Vagina (tissue), 2 donors: ENCODE results near the gene GLCCI1. TPM values are rescaled to one million over a fixed set of nuclear protein-coding genes. Genes with fewer than 3 reads are reported as not detected.

Source experiments
- DNase-seq, 2 donors: peaks; one replicate each; pipeline ENCODE4 v3.0.0-alpha.2; 2017; ENCODE audit errors: extremely low spot score in 2 of 2
- H3K27ac ChIP-seq: fragments of 200-600 bp; sonication (generic); one replicate; pipeline ENCODE4 v1.5.1; 2019
- H3K27me3 ChIP-seq: fragments of 200-600 bp; sonication (generic); one replicate; pipeline ENCODE4 v1.5.1; 2019
- H3K36me3 ChIP-seq, 2 donors: fragments of 200-600 bp; sonication (generic); one replicate each; pipeline ENCODE4 v1.5.1; 2017 to 2019
- H3K4me1 ChIP-seq: fragments of 200-600 bp; sonication (generic); one replicate; pipeline ENCODE4 v1.5.1; 2019
- H3K4me3 ChIP-seq, 2 donors: fragments of 200-600 bp; sonication (generic); 1 replicate in 1 of 2; 2 replicates in 1 of 2; pipeline ENCODE4 v1.5.1; 2016 to 2019
- H3K9me3 ChIP-seq: fragments of 200-600 bp; sonication (generic); one replicate; pipeline ENCODE4 v1.5.1; 2019
- POLR2A ChIP-seq, 2 donors: fragments of 450-650 bp; IDR thresholded peaks; one replicate each; pipeline ENCODE4 v1.6.1; 2017; ENCODE audit warnings: antibody characterized with exemption in 2 of 2, mild to moderate bottlenecking in 2 of 2, moderate library complexity in 2 of 2
- POLR2AphosphoS5 ChIP-seq, 2 donors: sonication (generic); formaldehyde crosslinking; IDR thresholded peaks; one replicate each; pipeline ENCODE4 v1.9.0; 2017; ENCODE audit warnings: antibody characterized with exemption in 2 of 2, mild to moderate bottlenecking in 2 of 2, low read depth in 1 of 2; ENCODE audit not compliant: insufficient read depth in 1 of 2
- intact Hi-C: fragments of 100-400 bp; cut with DNase I; formaldehyde crosslinking; loops from one replicate; pipeline ENCODE4 v1.15.1; 2023
- total RNA-seq: library from RNA; depleted of rRNA; stranded (reverse); fragments of >200 nt; gene quantifications from one replicate; pipeline ENCODE4 v1.2.3, GENCODE V29; 2016
- TF ChIP-seq, protein P1 (sequence below), 3 experiments: fragments of 450-650 bp in 2 of 3; fragments of 200-600 bp in 1 of 3; sonication (generic) in 1 of 3; IDR thresholded peaks; one replicate each; pipeline ENCODE4 v1.5.1; 2017 to 2019; ENCODE audit warnings: antibody characterized with exemption in 3 of 3, mild to moderate bottlenecking in 2 of 3, moderate library complexity in 2 of 3

GLCCI1 gene
- total RNA-seq, 1 donor from 2014 or later: 9.1 TPM

DNA sequence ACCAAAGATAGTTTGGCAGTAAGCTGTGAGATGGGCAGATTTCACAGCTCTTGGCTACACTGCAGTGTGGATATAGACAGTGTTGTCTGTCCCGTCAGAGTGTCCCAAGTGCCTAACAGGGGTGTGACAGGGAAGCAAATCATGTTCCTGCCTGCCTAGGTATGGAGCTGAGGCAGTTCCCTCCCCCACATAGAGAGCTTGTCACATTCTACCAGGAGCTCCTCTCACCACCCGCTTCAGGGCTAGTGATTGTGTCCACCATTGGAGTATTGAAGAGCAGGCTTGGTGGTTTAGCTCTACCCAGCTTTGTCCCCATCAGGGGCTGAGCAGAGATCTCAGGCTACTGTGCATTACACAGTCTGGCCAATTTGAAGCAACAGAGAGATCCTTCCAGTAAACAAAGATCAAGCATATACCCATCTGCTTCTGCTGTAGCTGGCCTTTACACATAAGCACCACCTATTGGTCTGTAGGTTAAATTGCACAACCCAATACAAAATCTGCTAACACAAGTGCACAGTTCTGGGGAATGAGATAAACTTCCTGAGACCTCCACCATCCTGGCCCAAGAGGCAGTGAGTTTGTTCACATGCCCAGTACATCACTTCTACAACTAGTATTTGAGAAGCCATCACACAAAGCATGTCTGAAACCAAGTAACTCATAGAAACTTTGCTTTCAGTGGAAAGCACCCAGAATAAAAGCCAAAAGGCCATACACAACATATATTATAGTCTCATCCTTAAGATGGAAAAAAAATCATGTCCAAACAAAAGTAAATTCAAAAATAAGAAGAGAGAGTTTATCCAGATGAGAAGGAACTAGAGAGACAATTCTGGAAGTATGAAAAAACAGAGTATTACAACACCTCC lies 67.3 kb downstream of the GLCCI1 start:
- TF ChIP-seq POLR2AphosphoS5 (IDR thresholded peaks at IDR 0.05; ENCODE audit: insufficient read depth in 1 of 2, low read depth in 1 of 2) (no peak), POLR2A (IDR thresholded peaks at IDR 0.05) (no peak)
- TF ChIP-seq, protein P1, sequence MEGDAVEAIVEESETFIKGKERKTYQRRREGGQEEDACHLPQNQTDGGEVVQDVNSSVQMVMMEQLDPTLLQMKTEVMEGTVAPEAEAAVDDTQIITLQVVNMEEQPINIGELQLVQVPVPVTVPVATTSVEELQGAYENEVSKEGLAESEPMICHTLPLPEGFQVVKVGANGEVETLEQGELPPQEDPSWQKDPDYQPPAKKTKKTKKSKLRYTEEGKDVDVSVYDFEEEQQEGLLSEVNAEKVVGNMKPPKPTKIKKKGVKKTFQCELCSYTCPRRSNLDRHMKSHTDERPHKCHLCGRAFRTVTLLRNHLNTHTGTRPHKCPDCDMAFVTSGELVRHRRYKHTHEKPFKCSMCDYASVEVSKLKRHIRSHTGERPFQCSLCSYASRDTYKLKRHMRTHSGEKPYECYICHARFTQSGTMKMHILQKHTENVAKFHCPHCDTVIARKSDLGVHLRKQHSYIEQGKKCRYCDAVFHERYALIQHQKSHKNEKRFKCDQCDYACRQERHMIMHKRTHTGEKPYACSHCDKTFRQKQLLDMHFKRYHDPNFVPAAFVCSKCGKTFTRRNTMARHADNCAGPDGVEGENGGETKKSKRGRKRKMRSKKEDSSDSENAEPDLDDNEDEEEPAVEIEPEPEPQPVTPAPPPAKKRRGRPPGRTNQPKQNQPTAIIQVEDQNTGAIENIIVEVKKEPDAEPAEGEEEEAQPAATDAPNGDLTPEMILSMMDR (IDR thresholded peaks at IDR 0.05): no peak
- H3K27ac ChIP-seq: no peak overlapping the region
- intact Hi-C loops: no loop called here

DNA sequence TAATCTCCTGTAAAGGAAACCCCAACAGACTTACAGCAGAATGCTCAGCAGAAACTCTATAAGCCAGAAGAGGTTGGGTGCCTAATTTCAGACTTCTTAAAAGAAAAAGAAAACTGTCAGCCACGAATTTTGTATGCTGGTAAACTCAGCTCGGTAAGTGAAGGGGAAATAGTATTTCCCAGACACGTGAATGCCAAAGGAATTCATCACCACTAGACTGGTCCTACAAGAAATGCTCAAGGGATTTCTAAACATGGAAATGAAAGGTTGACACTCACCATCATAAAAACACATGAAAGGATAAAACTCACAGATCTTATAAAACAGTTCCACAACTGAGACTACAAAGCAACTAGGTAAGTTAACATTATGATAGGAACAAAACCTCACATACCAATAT lies 68.6 kb downstream of the GLCCI1 start:
- H3K27ac ChIP-seq: no peak overlapping the region
- no peaks in the 10 kb centered on the region for H3K4me1 ChIP-seq
- H3K27me3 ChIP-seq: no peaks in the 10 kb centered on the region
- TF ChIP-seq POLR2AphosphoS5 (IDR thresholded peaks at IDR 0.05; ENCODE audit: insufficient read depth in 1 of 2, low read depth in 1 of 2): no peak
- TF ChIP-seq, protein P1 (IDR thresholded peaks at IDR 0.05): no peak
- TF ChIP-seq POLR2A (IDR thresholded peaks at IDR 0.05): no peak
- intact Hi-C loops: no loop called here
- no peaks in the 10 kb centered on the region for H3K9me3 ChIP-seq
- no peak overlapping the region for H3K4me3 ChIP-seq
- no peaks in the 10 kb centered on the region for H3K36me3 ChIP-seq
- DNase-seq: no peak

More for the DNA sequence above, 67.3 kb downstream of the GLCCI1 start:
- Histone ChIP-seq H3K9me3 (no peaks in the 10 kb centered on the region), H3K4me1 (no peaks in the 10 kb centered on the region), H3K4me3 (no peak overlapping the region), H3K27me3 (no peaks in the 10 kb centered on the region), H3K36me3 (no peaks in the 10 kb centered on the region)
- no peak for DNase-seq

DNA sequence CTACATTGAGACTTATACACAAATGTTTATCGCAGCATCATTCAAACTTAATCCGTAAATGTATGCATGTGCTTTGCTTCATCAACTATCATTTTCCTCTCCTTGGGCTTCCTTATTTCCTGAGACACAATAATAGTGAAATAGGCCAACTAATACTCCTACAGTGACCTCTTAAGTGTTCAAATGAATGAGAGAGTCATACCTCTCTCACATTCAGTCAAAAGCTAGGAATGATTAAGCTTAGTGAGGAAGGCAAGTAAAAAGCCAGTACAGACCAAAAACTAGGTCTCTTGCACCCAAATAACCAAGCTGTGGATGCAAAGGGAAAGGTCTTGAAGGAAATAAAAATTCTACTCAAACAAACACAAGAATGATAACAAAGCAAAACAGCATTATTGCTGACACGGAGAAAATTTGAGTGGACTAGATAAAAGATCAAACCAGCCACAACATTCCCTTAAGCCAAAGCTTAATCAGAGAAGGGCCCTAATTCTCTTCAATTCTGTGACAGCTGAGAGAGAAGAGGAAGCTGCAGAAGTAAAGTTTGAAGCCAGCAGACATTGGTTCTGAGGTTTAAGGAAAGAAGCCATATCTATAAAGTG lies 72.3 kb downstream of the GLCCI1 start:
- Histone ChIP-seq H3K27ac (no peak overlapping the region), H3K36me3 (no peaks in the 10 kb centered on the region), H3K9me3 (no peaks in the 10 kb centered on the region), H3K27me3 (no peaks in the 10 kb centered on the region), H3K4me3 (no peak overlapping the region), H3K4me1 (no peaks in the 10 kb centered on the region)
- DNase-seq: no peak
- TF ChIP-seq POLR2A (IDR thresholded peaks at IDR 0.05) (no peak), POLR2AphosphoS5 (IDR thresholded peaks at IDR 0.05; ENCODE audit: insufficient read depth in 1 of 2, low read depth in 1 of 2) (no peak)
- TF ChIP-seq, protein P1 (IDR thresholded peaks at IDR 0.05): no peak
- intact Hi-C loops: no loop called here

DNA sequence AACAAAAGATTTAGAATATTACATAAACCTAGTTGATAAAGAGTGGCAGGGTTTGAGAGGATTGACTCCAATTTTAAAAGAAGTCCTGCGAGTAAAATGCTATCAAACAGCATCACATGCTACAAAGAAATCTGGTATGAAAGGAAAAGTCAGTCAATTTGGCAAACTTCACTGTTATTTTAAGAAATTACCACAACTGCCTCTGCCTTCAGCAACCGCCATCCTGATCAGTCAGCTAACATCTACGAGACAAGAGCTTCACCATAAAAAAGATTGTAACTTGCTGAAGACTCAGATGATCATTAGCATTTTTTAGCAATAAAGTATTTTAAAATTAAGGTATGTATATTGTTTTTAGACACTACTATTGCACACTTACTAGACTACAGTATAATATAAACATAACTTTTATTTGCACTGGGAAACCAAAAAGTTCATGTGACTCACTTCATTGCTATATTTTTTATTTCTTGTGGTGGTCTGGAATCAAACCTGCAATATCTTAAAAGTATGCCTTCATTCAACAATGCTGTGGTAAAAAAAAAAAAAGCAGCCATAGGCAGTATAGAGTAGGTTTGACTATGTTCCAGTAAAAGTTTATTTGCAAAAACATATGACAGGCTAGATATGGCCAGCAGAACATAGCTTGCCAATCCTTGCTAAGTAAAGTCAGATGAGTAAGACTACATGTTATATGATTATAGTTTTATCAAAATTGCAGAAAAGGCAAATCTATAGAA lies 74.4 kb downstream of the GLCCI1 start:
- H3K36me3 ChIP-seq: no peaks in the 10 kb centered on the region
- TF ChIP-seq POLR2AphosphoS5 (IDR thresholded peaks at IDR 0.05; ENCODE audit: insufficient read depth in 1 of 2, low read depth in 1 of 2) (no peak), POLR2A (IDR thresholded peaks at IDR 0.05) (no peak)
- TF ChIP-seq, protein P1 (IDR thresholded peaks at IDR 0.05): no peak
- no peaks in the 10 kb centered on the region for H3K27me3 ChIP-seq
- intact Hi-C loops: no loop called here
- H3K9me3 ChIP-seq: no peaks in the 10 kb centered on the region
- H3K4me1 ChIP-seq: no peaks in the 10 kb centered on the region
- no peak overlapping the region for H3K4me3 ChIP-seq
- no peak overlapping the region for H3K27ac ChIP-seq
- DNase-seq: no peak
